Activated naive CD4-positive, alpha-beta T cell (primary cell): ENCODE results near the gene MEMO1.
"Not testable (repeated sequence)": the region's sequence is repeated elsewhere in the genome, so short reads cannot be mapped to it uniquely, and the experiment has no call there.

ENCODE experiments used
- DNase-seq, 4 experiments: peaks; one replicate each; lab custom pipeline; 2025; lab: John Stamatoyannopoulos, UW

The MEMO1 gene

GRCh38 chr2:31998731-31999383, 12.0 kb downstream of the MEMO1 start:
- no peak for DNase-seq

- DNase-seq: no peak
These were observed 13.2 kb downstream of the MEMO1 start for GRCh38 chr2:31997653-31998052.

- DNase-seq: no peak
These were observed 14.1 kb downstream of the MEMO1 start for GRCh38 chr2:31996571-31997150.

- DNase-seq: no peak
These were observed 17.9 kb downstream of the MEMO1 start for GRCh38 chr2:31992934-31993333.

- no peak for DNase-seq
These were observed 18.7 kb downstream of the MEMO1 start for GRCh38 chr2:31992025-31992579.

- no peak for DNase-seq
These were observed 20.9 kb downstream of the MEMO1 start for GRCh38 chr2:31989946-31990345.

GRCh38 chr2:31987454-31988220, 23.2 kb downstream of the MEMO1 start:
- DNase-seq: no peak

- DNase-seq: no peak
These were observed 23.9 kb downstream of the MEMO1 start for GRCh38 chr2:31986906-31987305.

GRCh38 chr2:31983762-31984467, 26.9 kb downstream of the MEMO1 start:
- DNase-seq: no peak

GRCh38 chr2:31980674-31981356, 30.0 kb downstream of the MEMO1 start:
- DNase-seq: no peak

- DNase-seq: no peak
These were observed 30.9 kb downstream of the MEMO1 start for GRCh38 chr2:31979956-31980355.

GRCh38 chr2:31979018-31979417, 31.8 kb downstream of the MEMO1 start:
- DNase-seq: no peak

- no peak for DNase-seq
These were observed 32.4 kb downstream of the MEMO1 start for GRCh38 chr2:31978436-31978835.

GRCh38 chr2:31973665-31974064, 37.1 kb downstream of the MEMO1 start:
- DNase-seq: no peak

- DNase-seq: no peak
These were observed 38.7 kb downstream of the MEMO1 start for GRCh38 chr2:31972059-31972458.

- DNase-seq: no peak
These were observed 41.6 kb downstream of the MEMO1 start for GRCh38 chr2:31969178-31969577.

GRCh38 chr2:31967790-31968189, 43.0 kb downstream of the MEMO1 start:
- DNase-seq: no peak

- not testable (repeated sequence) for DNase-seq
These were observed 44.4 kb downstream of the MEMO1 start for GRCh38 chr2:31966402-31966801.

- no peak for DNase-seq
These were observed 45.7 kb downstream of the MEMO1 start for GRCh38 chr2:31965094-31965493.

GRCh38 chr2:31962757-31963361, 47.9 kb downstream of the MEMO1 start:
- DNase-seq: no peak

- no peak for DNase-seq
These were observed 52.6 kb downstream of the MEMO1 start for GRCh38 chr2:31958140-31958717.
